ENCODE results near the gene PEF1.

PEF1 gene

GRCh38 chr1:31605908-31606427 lies 38.7 kb downstream of the PEF1 start:
- no peak for TF ChIP-seq CTCF (IDR thresholded peaks at IDR 0.05; ENCODE audit: control extremely low read depth, extremely low read depth, low read depth, missing control alignments)
- POLR2A ChIA-PET: no interaction called here
- CTCF ChIA-PET: interaction anchor here (0.8 to 6.1 kb wide), 5 partner anchors 12 to 43 kb away, joined by 3 to 41 read pairs (median 3); partner anchors contain the start of gene HCRTR1
- DNase-seq (ENCODE audit: extremely low spot score): peak; percentile 87

- DNase-seq (ENCODE audit: extremely low spot score): no peak
- ChIA-PET POLR2A (no interaction called here), CTCF (interaction anchor here (1.4 to 6.1 kb wide), 3 partner anchors 9 to 39 kb away, joined by 4 to 38 read pairs (median 6); no protein-coding TSS in a partner anchor)
- TF ChIP-seq CTCF (IDR thresholded peaks at IDR 0.05; ENCODE audit: control extremely low read depth, extremely low read depth, low read depth, missing control alignments): no peak
Measured at GRCh38 chr1:31602081-31602480, 42.6 kb downstream of the PEF1 start.

- no peak for TF ChIP-seq CTCF (IDR thresholded peaks at IDR 0.05; ENCODE audit: control extremely low read depth, extremely low read depth, low read depth, missing control alignments)
- DNase-seq (ENCODE audit: extremely low spot score): no peak
- ChIA-PET POLR2A (no interaction called here), CTCF (interaction anchor here (1.0 to 6.1 kb wide), 3 partner anchors 8 to 51 kb away, joined by 3 to 38 read pairs (median 6); no protein-coding TSS in a partner anchor)
Measured at GRCh38 chr1:31600641-31601040, 44.0 kb downstream of the PEF1 start.

- no peak for TF ChIP-seq CTCF (IDR thresholded peaks at IDR 0.05; ENCODE audit: control extremely low read depth, extremely low read depth, low read depth, missing control alignments)
- CTCF ChIA-PET: interaction anchor here (1.0 kb wide), 1 partner anchor 49 kb away, joined by 3 read pairs; no protein-coding TSS in a partner anchor
- DNase-seq (ENCODE audit: extremely low spot score): no peak
- POLR2A ChIA-PET: no interaction called here
Measured at GRCh38 chr1:31598980-31599379, 45.7 kb downstream of the PEF1 start.

- DNase-seq (ENCODE audit: extremely low spot score): peak; percentile 24
- POLR2A ChIA-PET: no interaction called here
- CTCF ChIA-PET: interaction anchor here (0.6 to 2.8 kb wide), 8 partner anchors 9 to 47 kb away, joined by 4 to 8 read pairs (median 4); partner anchors contain the start of gene HCRTR1
- TF ChIP-seq CTCF (IDR thresholded peaks at IDR 0.05; ENCODE audit: control extremely low read depth, extremely low read depth, low read depth, missing control alignments): no peak
Measured at GRCh38 chr1:31596737-31597097, 48.0 kb downstream of the PEF1 start.

GRCh38 chr1:31595836-31596736 lies 48.6 kb downstream of the PEF1 start:
- CTCF ChIA-PET: interaction anchor here (0.6 to 2.8 kb wide), 9 partner anchors 9 to 47 kb away, joined by 4 to 8 read pairs (median 4); partner anchors contain the start of gene HCRTR1

More at GRCh38 chr1:31595836-31596736, 48.6 kb downstream of the PEF1 start:
- TF ChIP-seq CTCF (IDR thresholded peaks at IDR 0.05; ENCODE audit: control extremely low read depth, extremely low read depth, low read depth, missing control alignments): no peak
- no peak for DNase-seq (ENCODE audit: extremely low spot score)
- POLR2A ChIA-PET: no interaction called here
